Limb (tissue), 2 donors: Measurements from ENCODE around the gene BTBD9.

Experiments used
- DNase-seq, 2 donors: peaks; one replicate each; pipeline ENCODE4 v3.0.0-alpha.2; 2016; ENCODE audit errors: extremely low spot score in 2 of 2

Gene BTBD9

GRCh38 chr6:38391626-38392579, 247.8 kb downstream of the BTBD9 start:
- DNase-seq = no peak

DNA sequence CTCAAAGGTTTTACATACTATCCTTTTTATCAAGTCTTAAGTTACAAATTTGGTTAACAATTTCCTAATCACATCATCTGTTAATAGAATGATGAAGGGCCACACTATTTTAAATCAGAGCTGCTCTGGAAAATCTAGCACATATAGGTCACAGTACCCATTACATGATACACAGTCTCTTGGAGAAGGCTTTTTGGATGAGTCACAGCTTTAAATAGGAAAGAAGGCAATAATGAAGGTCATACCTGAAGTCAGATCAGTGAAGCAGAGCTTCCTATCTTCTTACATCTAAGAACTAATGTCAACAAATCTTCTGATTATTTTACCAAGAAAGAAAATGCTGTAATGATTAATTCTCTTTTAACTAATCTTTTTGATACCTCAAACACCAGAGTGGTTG, 248.5 kb downstream of the BTBD9 start:
- DNase-seq = no peak

DNA sequence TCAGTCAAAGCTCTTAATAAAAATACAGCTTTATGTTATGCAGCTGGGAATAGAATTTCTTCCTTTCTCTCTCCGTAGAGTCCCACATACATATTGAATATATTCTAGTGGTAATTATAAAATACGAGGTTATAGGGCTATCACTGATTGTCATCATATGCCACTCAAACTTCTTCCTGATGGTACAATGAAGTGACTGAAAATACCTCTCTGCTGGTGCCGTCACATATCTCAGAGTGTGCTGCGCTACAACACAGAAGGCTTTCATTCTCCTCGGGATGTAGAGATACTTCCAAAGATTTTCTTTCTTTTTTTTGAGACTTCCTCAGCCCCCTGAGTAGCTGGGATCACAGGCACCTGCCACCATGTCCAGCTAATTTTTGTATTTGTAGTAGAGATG, 249.9 kb downstream of the BTBD9 start:
- DNase-seq = no peak

- DNase-seq = peak in 1 of 2 donors; percentile 74
These were observed 251.8 kb downstream of the BTBD9 start for GRCh38 chr6:38387971-38388370.

- DNase-seq = no peak
These were observed 252.3 kb downstream of the BTBD9 start for GRCh38 chr6:38387461-38387860.

- no peak for DNase-seq
These were observed 260.9 kb downstream of the BTBD9 start for GRCh38 chr6:38378801-38379200.

- DNase-seq = no peak
These were observed 263.8 kb downstream of the BTBD9 start for GRCh38 chr6:38375937-38376336.

DNA sequence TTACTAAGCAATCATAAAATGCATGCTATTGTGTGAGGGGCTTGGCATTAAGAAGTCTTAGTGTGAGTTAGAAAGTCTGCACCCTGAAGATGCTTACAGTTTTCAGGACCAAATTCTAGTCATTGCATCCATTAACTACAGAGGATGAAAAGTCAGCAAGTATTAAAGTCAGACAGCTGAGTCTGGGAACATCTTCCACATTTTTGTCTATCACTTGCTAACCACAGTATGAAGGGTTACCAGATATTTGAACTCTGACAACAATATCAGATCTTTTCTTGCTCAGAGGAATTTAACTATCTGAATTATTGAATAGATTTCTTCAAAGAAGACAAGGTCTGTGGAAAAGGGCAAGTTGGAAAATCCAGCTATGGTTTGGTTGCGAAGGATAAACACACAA, 264.4 kb downstream of the BTBD9 start:
- no peak for DNase-seq

DNA sequence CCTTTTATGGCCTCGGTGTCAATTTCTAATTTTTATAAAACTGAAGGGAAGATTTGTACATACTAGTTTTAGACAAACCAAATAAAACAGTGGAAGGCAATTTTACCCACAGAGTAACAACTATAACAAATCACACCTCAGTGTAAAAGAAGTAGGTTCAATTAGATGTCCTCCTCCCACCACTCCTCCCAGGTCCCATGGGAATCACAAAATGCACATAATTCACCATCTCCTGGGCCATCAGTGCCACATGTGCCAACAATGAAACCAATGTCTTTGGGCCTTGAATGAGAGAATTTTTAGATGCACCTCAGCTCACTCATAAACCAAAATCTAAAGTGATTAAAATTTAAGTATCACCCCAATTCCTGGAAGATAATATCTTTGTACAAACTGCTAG, 267.8 kb downstream of the BTBD9 start:
- no peak for DNase-seq

DNA sequence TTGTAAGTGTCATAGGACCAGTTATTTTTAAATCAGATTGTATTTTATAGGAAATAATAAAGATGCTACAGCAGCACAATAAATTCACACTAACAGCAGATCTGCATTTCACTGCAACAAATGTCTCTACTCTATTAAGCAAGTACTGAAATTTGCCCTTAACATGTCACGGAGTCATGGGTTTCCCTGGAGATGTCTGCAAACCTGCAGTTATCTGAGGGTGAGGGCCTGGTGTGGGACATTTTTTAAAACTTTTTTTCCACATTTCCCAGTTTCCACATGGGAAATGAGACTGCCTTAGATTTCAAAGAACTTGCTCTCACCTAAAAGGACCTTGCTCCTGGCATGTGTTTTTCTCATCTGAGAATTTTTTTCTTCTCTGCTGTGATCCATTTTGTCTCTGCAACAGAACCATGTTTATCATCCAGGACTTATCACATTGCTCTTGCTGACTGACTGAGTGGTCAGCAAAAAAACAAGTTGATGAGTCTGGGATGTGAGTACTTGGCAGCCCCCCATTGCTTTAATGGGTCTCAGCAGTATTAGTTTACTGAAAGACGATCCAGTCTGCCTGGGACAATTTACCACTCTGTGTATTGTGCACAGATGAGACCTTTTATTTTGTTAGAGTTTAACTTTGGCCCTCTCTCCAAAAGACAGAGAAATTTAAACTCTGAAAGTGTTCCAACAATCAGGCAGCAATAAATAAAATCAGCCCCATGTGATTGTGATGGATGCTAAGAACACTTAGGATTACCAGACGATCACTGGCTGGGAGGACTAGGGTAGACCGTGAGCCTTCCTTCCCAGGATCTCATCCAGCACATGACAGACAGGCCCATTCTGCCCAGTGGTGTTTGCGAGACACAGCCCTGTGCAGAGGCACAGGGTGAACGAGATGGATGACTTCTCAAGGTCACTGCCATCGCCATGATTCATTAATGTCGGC, 268.8 kb downstream of the BTBD9 start:
- peak in 1 of 2 donors; percentile 36 for DNase-seq

DNA sequence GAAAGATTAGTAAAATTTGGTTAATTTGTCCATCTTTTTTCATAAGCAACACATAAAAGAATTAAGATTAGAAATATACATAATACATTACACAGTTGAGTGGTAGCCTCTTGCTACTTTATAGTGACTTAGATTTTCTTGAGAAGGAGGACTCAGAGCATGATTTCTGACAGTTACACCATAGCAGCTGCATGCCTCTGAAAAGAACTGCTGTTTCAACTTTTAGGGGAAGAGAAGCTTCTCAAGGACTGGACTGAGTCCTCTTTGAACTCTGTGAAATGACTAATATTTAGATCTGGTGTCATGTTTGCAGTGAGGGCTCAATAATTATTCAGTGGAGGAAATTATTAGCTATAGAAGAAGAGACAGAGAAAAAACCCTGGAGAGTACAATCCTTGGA, 272.5 kb downstream of the BTBD9 start:
- DNase-seq = no peak

GRCh38 chr6:38366234-38366633, 273.5 kb downstream of the BTBD9 start:
- no peak for DNase-seq

GRCh38 chr6:38364775-38365174, 275.0 kb downstream of the BTBD9 start:
- no peak for DNase-seq

DNA sequence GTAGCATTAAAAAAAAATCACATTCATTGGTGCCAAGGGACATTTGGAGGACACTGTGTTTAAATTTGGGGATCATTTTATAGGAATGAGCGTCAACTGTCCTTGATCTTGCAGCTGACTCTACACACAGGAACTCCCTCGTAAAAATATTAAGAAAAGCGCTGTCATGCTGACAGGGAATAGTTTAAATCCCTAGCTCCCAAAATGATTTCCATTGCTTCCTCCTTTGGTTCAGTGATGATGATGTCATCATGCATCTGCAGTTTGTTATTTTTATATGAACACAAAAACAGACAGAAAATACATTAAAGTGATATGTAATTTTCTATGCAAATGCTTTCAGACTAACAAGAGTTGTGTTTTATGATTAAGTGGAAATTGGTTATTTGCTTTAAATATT, 275.6 kb downstream of the BTBD9 start:
- DNase-seq = peak in 1 of 2 donors; percentile 56

DNA sequence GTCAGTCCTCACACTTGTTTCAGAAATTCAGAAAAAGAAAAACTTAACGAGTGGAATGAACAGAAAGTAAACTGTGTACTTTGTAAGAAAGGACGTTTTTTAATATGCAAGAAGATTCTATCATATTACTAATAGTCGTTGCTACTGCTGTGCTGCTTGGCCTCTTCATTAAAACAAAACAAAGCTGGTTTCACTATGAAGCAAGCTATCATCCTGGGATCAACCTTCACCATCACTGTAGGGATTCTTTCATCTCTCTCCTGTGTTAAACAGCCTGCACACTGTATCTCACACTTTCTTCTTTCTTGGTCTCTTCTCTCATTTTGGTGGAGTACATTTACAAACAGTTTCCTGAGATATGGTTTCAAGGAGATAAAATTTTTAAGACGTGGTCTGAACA, 284.2 kb downstream of the BTBD9 start:
- DNase-seq = no peak

DNA sequence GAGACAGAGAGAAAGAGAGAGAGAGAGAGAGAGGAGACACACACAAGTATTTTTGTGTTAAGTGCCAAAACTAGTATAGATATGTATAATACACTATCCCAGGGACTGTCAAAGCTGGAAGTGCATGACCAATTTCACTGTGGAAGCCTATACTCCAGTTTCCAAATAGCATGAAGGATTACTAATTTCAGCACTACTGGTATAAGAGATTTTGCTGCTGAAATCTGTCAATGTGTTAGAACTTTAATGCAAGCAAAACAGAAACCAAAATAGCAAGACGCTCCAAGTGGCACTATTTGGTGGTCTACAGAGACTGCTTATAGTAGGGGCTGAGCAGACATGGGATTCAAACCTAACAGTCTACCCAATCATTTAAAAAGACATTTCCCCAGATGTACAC, 284.8 kb downstream of the BTBD9 start:
- DNase-seq = no peak

DNA sequence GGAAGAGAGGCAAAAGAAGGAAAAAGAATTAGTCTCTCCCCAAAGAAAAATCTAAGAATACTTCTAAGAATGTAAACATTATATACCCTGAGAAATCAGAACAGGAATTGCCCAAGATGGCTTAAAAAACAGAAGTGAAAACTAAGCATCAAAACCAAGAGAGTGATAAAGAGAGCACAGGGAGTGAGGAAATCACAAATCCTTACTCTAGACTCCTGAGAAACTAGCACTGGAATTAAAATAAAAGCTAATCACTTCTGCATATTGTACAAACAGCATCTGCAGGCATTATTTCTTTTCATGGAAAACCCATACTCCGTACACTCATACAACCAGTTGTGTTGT, 285.7 kb downstream of the BTBD9 start:
- DNase-seq = no peak

GRCh38 chr6:38353310-38354036, 286.3 kb downstream of the BTBD9 start:
- no peak for DNase-seq

GRCh38 chr6:38352636-38353035, 287.1 kb downstream of the BTBD9 start:
- no peak for DNase-seq

DNA sequence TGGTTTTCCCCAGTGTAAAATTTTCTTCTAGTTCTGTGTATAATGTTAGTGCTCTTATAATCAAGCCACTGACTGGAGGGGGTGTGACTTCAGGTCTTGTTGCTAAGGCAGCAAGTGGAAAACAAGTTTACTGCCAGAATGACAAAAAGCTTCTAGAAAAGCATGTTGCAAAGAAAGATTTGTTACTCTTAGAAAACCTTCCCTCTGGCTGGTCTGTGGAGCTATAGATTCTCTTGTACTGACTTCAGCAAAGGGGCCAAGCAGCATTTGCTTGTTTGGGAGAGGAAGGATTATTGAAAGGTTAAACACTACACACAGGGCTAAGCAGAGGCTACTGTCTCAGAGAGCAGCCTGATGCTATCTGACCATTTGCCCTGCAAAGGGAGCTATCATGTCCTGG, 288.8 kb downstream of the BTBD9 start:
- peak in 1 of 2 donors; percentile 59 for DNase-seq

DNA sequence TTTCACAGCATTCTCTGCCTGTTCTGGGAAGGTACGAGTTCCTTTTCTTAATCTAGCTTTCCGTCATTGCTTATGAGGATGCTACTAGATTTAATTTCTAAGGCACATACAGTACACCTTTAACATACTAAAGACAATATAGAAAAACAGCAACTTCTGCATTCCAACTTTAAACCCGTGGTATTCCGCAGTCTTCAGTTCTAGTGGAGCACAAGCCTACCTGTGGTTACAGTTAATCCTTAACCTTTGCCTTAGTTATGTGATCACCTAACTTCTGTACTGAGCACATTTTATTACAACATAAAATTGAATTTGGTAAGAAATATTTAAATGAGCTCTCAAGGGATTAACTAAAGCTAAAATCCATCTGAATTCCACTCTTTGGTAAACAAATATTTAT, 289.5 kb downstream of the BTBD9 start:
- DNase-seq = no peak

GRCh38 chr6:38349795-38350194, 289.9 kb downstream of the BTBD9 start:
- no peak for DNase-seq
